Activated CD4-positive, CD25-positive, alpha-beta regulatory T cell treated with anti-CD3 and anti-CD28 coated beads, Interleukin-2, amount 50 U/mL, for 24 hours (primary cell): Measurements from ENCODE around the gene PDE4B.

Source experiments
- ATAC-seq, 2 donors: fragments of 150-1000 bp; cut with Tn5 transposase; one replicate each; pipeline ENCODE4 v1.10.0; 2021; ENCODE audit warnings: mild to moderate bottlenecking in 1 of 2, moderate library complexity in 1 of 2

Gene PDE4B

DNA sequence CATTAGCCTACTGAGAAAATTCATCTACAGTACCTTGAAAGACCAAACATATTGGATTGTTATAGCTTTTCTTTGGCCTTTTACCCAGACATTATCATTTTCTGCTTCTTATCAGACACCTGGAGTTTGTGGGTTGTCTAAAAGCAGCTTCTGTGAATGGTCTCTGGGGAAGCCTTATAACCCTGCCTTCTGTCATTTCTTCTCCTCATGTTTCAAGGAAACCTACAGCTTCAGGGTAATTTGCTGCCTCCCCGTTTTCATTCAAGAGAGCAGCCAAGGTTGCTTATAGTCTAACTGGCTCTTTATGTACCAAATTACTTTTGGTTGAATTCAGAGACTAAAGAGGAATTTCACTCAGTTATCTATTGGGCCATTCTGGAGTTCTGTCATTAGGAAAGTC, 453.0 kb downstream of the PDE4B start:
- ATAC-seq, result no peak

DNA sequence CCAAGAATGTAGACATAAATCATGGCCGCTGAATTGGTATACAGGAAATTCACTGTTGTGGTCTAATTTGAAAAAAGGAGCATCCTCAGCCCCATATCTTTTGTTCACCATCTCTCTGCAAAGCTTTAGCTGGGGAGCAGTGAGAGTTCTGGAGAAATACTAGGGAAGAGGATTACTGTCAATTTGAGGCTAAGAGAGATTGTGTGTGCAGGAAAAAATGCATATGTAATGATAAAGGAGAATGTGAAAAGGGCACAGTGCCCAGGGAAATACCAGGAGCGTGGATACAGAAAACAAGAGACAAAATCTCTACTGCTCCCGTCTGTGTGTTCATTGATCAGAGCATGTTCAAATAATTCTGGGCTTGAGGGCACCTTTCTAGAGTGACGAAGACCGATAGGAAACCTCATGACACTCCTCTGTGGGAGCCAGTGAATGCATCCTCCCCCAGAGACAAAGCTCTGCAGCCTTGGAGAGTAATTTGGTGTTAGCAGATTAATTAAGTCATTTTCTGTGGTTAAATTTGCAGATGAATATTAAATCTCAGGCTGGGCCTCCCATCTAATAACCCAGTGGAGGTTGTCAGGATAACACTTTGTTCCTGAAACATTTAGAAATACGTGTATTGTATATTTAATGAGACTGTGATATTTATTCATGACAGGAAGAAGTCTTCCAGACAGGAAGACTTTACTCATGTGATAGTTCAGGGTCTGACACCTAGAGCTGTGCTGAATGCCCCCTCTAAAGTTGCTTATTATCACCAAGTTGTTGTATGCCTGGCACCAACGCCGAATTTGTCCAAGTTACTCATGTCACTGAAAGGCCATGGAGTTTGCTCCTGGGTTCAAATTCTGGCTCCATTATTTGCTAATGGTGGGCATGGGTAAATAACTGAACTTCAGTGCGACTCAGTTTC, 453.9 kb downstream of the PDE4B start:
- no peak for ATAC-seq

DNA sequence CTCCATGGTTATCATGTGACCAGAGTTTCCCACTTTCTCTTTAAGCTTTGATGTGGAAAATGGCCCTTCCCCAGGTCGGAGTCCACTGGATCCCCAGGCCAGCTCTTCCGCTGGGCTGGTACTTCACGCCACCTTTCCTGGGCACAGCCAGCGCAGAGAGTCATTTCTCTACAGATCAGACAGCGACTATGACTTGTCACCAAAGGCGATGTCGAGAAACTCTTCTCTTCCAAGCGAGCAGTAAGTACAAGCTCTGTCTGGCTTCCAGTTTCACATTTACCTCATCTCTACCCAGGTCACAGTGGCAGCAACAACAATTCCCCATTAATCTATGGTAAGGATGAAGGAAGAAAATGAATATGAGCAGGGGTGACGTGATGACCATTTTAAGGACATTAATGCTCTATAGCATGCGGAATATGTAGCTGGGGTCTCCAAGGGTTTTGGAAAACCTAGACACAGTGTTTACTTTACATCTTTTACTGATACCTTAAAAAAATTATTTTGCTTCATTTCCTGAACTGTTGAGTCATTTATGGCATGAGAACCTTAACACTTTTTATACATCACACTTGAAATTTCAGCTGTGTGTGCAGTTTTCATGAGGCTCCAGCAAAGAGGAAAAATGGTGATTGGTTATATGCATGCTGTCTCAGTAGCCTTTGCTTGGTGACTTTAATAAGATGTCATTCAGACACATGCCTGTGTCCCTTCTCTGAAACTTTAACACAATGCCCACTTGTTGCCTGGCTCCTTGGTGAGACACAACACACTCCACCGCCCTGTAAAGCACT, 454.9 kb downstream of the PDE4B start:
- peak; percentile 71 to 73 for ATAC-seq

DNA sequence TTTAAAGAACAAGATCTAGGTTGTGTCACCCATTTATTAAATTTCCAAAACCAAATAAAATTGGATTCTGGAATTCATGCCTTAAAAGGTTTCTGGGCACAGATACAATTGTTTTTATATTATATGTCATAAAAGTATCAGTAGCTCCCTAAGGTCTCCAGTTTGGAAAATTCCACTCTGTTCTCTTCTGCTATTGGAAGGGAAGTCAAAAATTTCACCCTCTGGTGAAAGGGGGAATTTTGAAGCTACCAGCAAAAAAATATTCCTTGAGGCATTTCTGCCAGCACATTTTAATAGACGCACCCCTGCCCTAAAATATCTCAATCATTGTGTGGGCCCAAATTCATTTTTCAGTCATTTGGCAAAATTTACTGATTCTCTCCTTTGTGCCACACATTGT, 455.6 kb downstream of the PDE4B start:
- no peak for ATAC-seq

DNA sequence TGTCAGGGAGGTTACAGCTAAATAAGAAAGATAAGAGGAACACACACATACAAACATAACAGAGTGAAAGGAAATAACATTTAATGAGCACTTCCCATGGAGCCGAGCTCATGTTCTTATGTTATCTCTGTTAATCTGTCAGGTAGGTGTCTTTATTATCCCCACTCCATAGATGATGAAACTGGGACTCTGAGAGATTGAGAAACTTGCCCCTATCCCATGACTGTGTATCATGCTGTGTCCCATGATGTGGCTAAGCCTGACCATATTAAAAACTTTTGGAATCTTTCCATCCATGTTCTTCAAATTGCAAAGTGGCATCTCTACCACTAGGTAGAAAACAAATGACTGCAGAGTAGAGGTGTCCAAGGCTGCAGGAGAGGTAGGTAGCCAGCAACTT, 456.1 kb downstream of the PDE4B start:
- no peak for ATAC-seq

DNA sequence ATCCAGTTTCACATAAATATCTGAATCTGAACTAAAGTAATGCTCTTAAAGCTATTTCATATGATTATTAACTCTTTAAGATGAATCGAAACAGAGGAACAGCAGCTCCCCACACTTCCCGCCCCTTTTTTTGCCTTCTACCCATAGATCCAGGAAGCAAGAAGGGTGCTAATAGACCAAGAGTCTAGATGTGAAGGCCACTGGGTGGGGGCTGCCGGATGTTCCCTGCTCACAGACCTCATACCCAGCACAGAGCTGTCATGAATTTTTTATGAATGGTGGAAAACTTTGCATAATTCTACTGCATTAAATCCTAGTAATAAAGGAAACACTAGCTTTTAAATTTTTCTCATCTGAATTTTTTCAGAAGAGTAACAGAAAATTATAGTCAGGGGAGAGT, 457.4 kb downstream of the PDE4B start:
- no peak for ATAC-seq

DNA sequence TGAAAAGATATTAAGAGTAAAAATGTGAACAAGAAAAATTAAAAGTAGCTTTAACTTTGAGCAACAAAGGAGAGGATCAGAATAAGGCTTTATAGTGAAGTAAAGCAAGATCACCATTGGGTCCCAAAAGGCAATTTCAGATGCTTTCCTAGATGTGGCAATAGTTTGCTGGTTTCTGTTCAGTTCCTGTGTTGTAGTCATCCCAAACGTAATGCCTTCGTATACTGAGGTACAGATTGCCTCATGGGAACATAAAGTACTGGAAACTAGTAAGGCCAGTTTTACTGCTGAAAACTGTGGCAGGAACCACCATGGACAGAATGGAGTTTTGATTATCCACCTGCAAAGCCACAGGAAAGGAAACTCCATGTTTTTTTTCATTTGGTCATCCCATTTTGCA, 457.8 kb downstream of the PDE4B start:
- no peak for ATAC-seq

DNA sequence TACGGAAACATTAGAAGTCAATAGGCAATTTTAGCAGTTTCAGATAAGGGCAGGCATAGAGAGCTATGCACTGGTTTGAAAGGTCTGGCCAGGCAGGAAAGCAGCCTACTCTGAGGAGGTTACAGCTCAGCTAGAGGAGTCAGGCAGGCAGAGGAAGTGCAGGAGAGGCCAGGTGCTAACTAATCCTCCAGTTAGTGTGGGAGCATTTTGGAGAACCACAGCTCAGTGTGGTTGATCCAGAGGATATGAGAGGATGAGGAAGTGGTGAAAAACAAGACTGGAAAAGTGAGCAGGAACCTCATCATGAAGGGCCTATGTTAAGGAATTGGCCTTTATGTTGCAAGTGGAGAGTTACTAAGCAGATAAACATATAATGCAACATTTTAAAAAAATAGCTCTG, 458.9 kb downstream of the PDE4B start:
- no peak for ATAC-seq

DNA sequence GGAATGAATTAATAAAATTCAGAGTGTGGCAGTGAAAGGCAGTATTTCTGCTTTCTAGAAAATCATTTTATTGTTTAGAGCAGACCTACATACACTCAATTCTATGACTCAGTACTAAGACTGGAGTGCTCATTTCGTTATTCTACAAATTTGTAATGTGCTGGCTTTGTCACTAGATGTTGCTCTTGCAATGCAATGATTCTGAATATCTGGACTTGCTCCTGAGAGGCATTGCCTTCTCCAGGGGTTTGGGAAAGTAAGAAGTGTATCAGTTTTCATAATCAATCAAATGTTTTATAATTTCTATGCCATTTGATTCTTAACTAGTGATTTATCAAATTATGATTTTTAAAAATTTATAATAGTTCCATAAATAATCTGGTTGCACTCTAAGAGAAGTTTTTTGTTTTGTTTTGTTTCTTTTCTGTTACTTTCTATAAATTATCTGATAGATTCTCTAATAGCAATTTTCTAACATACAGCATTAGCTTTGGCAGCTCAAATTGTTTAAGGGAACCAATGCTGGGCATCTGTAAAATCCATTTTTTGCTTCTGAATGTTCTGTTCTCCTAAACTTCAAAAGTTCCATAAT, 460.7 kb downstream of the PDE4B start:
- ATAC-seq, result peak; percentile 68 to 72

DNA sequence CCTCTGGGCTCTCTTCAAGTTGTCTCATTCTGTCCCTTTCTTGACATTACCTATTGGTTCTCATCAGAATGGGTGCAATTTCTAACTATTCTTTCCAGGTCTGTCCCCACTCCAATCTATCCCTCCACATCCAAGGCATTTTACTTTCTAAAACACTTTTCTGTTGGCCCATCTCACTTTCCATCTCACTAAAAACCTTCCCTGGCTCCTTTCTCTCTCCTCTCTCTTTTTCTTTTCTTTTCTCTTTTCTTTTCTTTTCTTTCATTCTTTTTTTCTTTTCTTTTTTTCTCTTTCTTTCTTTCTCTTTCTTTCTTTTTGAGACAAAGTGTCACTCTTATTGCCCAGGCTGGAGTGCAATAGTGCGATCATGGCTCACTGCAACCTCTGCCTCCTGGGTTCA, 462.1 kb downstream of the PDE4B start:
- ATAC-seq, result no peak

DNA sequence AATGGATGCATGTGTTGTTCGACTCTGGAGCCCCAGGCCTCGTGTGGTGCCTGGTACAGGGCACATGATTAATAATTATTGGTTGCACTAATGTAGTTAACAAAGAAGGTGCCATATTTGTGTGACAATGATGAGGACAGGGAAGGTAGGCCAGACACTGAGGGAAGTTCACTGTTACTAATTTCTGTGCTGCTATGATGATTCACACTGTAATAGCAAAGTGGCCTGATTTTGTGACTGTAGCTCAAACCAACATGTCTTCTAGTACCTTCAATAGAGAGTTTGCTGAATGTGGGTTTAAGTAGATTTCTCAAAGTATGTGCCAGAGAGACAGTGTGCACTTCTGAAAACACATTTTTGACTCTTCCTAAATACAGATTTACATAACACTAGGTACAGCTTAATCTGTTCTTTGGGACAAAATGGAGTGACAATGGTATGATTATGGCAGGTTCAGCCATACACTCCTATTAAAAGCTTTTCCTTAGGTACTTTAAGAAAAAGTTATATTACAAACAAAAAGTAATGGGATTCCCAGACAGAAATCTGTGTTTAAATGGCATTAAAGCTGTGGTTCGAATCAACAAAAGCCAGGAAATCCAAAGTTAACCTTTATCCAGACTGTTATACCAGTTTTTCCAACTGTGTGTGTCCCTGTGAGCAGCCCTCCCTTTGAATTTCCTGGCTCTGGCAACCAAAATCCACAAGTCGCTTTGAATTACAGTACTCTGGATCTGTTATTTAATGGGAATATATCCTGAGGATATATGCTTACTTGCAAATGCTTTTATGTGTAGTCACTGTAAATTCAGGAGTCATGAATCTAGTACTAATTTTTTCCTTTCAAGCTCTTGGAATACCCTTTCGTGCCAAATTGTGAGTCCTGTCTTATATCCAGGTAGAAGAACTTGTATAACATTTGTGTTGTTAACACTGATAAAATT, 464.2 kb downstream of the PDE4B start:
- peak; percentile 71 to 74 for ATAC-seq

DNA sequence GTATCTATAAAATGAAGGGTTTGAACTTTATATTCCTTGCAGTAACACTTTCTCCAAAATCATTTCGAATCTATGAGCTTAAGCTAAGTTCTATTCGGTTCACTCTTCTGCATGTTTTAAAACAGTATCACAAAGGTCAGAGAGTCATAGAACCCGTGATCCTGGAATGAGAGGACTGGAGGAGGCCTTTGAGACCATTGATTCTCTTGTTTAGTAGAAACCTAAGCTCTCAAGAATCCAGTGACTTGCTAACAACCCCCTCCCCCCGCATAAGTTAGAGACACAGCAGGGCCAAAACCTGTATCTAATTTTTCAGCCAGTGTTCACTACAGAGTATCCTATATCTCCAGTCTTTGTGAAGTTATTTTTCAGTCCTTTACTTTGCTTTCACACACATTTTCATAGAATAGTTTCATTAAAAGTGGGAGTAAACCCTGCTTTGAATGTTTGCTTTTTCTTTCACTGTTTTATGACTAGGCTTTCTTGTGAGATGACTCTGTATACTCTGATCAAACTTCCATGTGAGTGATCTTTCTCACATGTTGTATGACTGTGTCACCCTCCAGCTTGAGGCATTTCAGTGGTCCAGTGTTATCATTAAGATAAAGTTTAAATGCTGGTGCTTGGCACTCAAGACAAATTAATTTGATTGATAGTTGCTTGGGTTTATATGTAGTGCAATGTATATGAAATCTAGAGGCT, 465.9 kb downstream of the PDE4B start:
- peak; percentile 90 to 93 for ATAC-seq

DNA sequence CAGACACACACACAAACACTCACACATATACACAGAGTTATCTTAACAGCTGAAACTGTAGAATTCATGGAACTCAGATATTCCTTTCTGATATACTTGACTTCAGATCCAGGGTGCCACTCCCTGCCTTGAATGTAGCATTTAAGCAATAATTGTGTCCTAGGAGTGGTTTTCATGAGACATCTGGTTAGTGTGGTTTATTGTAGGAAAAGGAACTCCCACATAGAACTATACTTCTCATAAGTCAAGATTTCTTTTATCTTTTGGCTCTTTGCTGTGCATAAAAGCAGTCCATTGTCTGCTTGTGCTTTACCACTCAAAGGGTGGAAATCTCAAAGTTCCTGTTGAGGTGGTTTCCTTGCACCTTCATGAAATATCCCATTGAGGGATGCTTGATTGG, 468.7 kb downstream of the PDE4B start:
- ATAC-seq, result no peak

DNA sequence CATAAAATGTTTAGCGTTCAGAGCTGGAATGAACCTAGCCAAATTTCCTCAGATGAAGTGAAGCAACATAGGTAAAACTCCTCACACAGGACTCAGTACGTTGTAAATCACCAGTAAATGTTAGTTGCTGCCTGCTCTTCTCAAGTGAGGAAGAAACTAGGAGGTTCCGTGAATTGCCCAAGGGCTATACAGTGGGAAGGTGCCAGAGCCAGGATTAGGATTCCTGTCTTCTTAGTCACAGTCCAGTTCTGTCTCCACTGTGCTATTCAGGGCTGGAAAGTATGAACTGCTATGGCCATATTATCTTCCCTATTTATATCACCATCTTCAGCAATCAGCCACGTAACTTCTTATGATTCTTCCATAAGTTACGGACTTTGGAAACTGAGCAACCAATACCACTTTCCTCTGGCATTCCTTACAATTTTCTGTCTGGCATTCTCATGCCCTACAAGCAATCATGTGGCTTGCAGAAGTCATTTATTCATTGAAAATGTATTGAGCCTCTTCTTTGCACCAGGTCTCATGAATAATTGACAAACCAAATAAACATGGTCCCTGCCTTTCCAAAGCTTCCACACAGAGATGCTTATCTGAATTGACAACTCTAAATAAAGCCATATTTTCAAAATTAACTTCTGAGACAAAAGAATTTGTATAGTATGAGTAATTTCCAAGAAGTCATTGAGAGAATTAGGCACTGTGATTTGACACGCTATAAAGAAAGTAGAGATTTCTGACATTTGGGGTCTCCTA, 469.7 kb downstream of the PDE4B start:
- no peak for ATAC-seq

DNA sequence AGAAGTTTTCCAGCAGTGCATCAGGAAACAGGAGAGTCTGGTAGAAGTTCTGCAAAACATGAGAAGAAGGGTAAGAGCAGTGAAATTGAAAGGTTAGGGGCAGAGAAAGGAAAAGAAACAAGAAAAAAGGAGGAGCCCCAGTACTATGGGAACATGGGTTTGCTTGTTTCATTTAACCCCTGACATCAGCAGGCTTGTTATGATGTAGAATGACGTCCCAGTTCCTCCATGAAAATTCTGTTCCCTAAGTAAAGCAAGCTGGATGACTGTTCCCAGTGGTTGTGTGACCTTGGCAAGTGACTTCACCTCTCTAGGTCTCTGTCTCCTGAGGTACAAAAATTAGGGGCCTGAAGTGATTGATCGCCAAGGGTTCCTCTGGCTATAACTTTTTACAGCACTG, 472.6 kb downstream of the PDE4B start:
- no peak for ATAC-seq

DNA sequence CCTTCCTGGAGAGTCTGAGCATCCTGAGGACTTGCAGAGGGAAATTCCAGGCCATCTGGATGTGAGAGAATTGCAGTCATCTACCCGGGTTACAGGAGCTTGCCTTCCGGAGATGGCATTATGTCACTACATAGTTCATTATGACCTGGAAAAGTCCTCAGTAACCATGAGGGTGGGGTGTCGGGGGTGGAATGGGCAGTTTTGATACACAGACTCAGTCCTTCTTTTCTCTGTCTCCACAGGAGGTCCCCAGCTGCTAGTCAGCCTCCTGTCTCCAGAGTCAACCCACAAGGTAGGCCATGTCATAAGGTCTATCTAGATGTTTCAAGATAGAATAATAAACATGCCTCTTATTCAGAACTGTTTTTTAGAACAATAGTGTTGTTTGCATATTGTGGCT, 473.1 kb downstream of the PDE4B start:
- no peak for ATAC-seq

DNA sequence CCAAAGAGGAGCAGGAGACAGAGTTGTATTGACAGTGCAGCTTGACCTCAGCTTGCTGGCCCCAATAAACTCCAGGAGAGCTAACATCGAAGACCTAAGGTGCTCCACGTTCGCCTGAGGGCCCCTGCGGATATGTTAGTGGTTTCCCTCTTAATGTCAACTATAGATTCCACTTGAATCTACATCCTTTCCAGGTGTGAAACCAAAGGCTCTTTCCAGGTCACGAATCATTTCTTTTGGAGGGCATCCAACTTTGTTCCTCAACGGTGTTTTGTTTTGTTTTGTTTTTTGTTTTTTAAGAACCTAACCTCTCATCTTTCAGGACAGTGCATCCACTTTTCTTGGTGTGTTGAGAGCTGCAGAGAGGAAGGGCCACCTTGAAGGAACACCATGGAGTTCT, 473.7 kb downstream of the PDE4B start:
- ATAC-seq, result no peak

DNA sequence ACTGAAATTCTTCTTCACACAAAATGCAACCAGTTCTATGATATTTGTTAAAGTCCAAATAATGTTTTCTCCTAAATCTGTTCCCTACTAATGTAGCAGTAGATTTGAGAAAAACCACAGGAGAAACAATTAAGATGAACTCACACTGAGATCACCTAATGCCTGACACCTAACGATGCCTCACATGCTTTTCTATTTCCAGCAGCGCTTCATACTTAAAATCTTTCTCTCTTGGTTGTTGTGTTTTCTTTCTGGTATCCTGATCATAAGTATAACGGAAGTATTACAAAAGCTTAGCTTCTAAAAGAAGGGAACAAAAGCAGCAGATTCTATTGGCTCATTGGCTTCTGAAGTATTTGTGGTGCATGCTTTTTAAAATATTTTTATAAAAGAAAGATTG, 474.1 kb downstream of the PDE4B start:
- ATAC-seq, result no peak

DNA sequence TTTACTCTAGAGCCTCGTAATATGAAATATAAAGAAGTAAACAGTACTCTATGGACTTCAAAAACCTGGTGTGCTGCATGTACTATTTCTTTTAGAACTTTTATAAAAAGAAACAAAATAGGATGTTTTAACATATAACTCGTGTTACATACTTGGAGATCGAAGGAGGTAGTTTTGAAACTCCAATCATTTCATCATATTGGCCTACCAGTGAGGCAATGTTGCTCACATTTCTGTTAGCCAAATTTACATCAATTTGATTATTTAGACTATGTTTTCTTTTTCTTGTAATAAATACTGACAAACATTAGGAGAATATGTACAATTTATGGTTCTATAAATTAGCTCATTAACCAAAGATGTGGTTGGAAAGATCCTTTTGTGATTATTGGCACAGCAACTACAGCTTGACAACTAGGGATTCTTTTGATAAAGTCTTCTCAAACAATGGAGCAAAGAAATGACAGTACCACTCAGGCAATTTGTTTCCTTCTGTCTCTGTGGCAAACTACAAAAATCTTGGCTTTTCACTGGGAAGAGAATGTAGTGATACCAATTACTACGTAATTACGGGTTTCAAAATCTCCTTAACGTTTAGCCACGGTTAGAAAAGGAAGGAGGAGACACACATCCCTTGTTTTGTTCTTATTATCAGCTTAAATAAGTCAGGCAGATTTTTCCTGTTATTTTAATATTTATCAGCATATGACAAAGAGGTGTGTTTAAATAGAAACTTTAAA, 474.7 kb downstream of the PDE4B start:
- no peak for ATAC-seq

DNA sequence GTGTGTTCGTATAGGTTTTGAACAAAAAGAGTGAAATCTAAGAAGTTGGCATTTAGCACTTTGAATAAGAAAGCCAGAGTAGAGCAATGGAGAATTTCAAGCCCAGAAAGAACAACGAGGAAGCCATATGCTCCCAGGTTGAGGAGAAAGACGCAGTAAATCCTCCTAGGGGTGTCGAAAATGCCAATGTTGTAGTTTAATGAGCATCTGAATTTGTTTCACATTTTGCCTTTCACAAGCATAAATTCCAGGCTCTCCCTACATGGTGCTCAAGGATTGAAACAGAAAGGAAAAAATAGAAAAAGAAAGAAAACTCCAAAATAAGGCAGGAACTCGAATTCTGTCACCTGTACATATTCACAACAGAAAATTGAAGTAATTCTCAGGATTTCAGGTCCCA, 476.5 kb downstream of the PDE4B start:
- no peak for ATAC-seq
